ENCODE measurements around the gene CHAD.
"Not testable (repeated sequence)": the region's sequence is repeated elsewhere in the genome, so short reads cannot be mapped to it uniquely, and the experiment has no call there.

CHAD gene

DNA sequence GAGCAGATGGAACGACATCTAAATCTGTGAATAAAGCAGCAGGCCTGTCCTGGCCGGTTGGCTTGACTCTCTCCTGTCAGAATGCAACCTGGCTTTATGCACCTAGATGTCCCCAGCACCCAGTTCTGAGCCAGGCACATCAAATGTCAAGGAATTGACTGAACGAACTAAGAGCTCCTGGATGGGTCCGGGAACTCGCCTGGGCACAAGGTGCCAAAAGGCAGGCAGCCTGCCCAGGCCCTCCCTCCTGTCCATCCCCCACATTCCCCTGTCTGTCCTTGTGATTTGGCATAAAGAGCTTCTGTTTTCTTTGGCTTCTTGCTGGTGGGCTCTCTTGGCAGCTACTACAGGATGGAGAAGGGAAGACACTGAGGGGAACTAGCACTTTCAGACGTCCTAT is 5.8 kb upstream of the CHAD start:
- no peak for TF ChIP-seq CTCF (conservative IDR thresholded peaks at IDR 0.05; ENCODE audit: low read depth, low read length)
- H3K4me3 ChIP-seq (ENCODE audit: low read depth, low read length) = no peak overlapping the region
- no peak for DNase-seq (ENCODE audit: low read depth)

DNA sequence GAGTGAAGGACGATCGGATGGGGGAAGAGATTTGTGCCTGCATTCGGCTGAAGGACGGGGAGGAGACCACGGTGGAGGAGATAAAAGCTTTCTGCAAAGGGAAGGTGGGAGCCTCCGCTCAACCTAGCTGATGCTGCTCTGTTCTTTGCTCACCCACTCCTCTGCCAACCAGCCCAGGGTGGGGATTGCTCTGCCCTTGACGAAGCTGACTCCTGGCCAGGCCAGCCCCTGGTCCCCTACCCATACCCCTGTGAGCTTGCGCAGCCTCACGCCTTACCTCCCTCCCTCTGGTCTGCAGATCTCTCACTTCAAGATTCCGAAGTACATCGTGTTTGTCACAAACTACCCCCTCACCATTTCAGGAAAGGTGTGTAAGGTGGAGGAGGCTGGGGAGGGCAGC is 5.2 kb upstream of the CHAD start:
- no peak for DNase-seq (ENCODE audit: low read depth)
- no peak for TF ChIP-seq CTCF (conservative IDR thresholded peaks at IDR 0.05; ENCODE audit: low read depth, low read length)
- H3K4me3 ChIP-seq (ENCODE audit: low read depth, low read length) = no peak overlapping the region

DNA sequence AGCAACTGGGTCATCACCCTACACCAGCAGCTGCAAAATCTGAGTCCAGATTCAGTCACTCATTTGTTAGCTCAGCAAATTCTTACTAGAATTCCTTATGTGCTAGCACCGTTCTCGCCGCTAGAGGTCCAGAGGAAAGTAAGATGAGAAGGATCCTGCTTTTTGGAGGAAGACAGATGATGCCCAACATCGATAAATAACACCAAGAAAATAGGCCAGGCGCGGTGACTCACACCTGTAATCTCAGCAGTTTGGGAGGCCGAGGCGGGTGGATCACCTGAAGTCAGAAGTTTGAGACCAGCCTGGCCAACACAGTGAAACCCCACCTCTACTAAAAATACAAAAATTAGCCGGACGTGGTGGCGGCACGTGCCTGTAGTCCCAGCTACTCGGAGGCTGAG is 4.1 kb upstream of the CHAD start:
- peak; percentile 58 for DNase-seq (ENCODE audit: low read depth)
- peak; percentile 57 for TF ChIP-seq CTCF (conservative IDR thresholded peaks at IDR 0.05; ENCODE audit: low read depth, low read length)
- not testable (repeated sequence) for H3K4me3 ChIP-seq (ENCODE audit: low read depth, low read length)

DNA sequence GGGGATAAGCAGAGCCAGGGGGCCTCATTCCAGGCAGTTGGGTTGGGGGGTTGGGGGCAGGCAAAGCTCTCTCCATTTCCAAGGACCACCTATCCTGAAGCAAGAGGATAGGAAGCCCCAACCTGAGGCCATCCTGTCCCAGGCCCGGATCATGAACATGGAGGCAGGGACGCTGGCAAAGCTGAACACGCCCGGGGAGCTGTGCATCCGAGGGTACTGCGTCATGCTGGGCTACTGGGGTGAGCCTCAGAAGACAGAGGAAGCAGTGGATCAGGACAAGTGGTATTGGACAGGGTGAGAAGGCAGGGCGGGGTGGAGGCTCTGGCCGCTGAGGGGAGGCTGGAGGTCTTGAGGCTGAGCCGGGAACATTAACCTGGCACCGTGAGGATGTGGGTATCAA is 3.6 kb upstream of the CHAD start:
- DNase-seq (ENCODE audit: low read depth) = no peak
- no peak for TF ChIP-seq CTCF (conservative IDR thresholded peaks at IDR 0.05; ENCODE audit: low read depth, low read length)
- no peak overlapping the region for H3K4me3 ChIP-seq (ENCODE audit: low read depth, low read length)

DNA sequence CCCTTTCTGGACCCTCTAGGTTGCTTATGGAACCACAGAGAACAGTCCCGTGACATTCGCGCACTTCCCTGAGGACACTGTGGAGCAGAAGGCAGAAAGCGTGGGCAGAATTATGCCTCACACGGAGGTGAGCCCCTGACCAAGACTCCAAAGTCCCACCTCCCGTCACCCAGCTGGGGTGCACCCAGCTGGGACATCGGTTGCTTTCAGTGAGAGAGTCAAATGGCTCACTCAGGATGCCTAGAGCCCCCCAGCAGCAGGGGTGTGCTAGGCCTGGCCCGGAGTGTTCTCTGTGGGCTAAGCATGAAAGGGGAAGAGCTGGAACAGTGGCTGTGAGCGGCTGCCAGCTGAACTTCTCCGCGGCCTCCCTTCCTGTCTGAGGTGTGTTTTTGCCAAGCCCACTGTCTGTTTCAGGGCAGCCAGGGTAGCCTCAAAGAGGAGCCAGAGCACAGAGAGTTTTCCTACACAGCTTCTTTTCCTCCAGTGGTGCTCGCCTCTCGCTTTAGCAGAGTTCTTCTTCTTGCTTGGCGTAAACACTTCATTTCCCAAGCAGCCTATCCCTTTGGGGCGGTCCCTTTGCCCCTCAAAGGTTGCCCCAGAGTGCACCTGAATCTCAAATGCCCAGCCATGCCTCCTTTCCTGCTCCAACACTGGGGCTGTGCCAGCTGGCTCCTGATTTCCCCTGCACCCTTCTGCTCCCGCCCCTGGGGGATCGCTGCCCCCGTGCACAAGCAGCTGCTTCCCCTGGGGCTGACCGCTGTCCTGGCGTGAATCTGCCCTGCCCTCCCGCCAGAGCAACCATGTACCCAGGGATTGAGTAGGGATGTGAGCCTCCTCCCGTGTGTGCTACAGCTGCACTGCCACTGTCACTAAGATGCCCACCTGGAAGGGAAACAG is 2.6 kb upstream of the CHAD start:
- H3K4me3 ChIP-seq (ENCODE audit: low read depth, low read length) = no peak overlapping the region
- DNase-seq (ENCODE audit: low read depth) = no peak
- TF ChIP-seq CTCF (conservative IDR thresholded peaks at IDR 0.05; ENCODE audit: low read depth, low read length) = no peak

DNA sequence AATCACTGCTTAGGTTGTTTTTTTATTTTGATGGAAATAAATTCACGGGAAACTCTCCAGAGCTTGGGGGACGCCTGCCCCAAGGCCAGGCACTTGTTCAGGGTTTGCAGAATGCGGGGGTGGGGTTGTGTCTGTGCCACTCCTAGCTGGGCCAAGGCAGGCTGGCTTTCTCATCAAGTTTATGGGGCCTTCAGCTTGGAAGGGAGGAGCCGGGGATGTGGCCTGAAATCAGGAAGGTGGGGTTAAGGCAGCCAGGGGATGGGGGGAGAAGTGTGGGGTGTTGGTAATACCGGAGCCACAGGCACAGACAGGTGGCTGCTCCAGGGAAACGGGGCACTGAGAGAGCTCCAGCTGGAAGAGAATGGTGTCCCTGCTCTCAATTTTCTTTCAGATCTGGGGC is 1.7 kb upstream of the CHAD start:
- no peak for DNase-seq (ENCODE audit: low read depth)
- no peak for TF ChIP-seq CTCF (conservative IDR thresholded peaks at IDR 0.05; ENCODE audit: low read depth, low read length)
- H3K4me3 ChIP-seq (ENCODE audit: low read depth, low read length) = no peak overlapping the region

All from choroid plexus epithelial cell (primary cell).